ENCODE data around the gene PRM1. TPM values are rescaled to one million over a fixed set of nuclear protein-coding genes. Genes with fewer than 3 reads are reported as not detected.

Gene PRM1
- total and polyA plus RNA-seq, 2 donors = not detected

- H3K4me1 ChIP-seq (ENCODE audit: insufficient read depth) = no peaks in the 10 kb centered on the region
- H3K27ac ChIP-seq (ENCODE audit: low read depth) = no peak overlapping the region
- 71% methylated on average over 5 of the region's 5 CpGs for WGBS
- no peaks in the 10 kb centered on the region for H3K36me3 ChIP-seq (ENCODE audit: insufficient read depth)
- peak overlapping the region; percentile 80 for H3K4me3 ChIP-seq (ENCODE audit: low read depth, low read length)
- DNase-seq (ENCODE audit: extremely low spot score) = no peak
Observed at GRCh38 chr16:11253009-11253994, 27.8 kb downstream of the PRM1 start.

GRCh38 chr16:11252482-11252931 lies 28.6 kb downstream of the PRM1 start:
- no peaks in the 10 kb centered on the region for H3K4me1 ChIP-seq (ENCODE audit: insufficient read depth)
- no peak for DNase-seq (ENCODE audit: extremely low spot score)
- H3K4me3 ChIP-seq (ENCODE audit: low read depth, low read length) = no peak overlapping the region
- 86% methylated on average over 8 of the region's 8 CpGs for WGBS
- H3K36me3 ChIP-seq (ENCODE audit: insufficient read depth) = no peaks in the 10 kb centered on the region
- H3K27ac ChIP-seq (ENCODE audit: low read depth) = no peak overlapping the region

GRCh38 chr16:11251525-11252481 lies 29.3 kb downstream of the PRM1 start:
- Histone ChIP-seq H3K4me3 (ENCODE audit: low read depth, low read length) (no peak overlapping the region), H3K27ac (ENCODE audit: low read depth) (no peak overlapping the region), H3K4me1 (ENCODE audit: insufficient read depth) (no peaks in the 10 kb centered on the region), H3K36me3 (ENCODE audit: insufficient read depth) (no peaks in the 10 kb centered on the region)
- WGBS = 76% methylated on average over 18 of the region's 18 CpGs
- no peak for DNase-seq (ENCODE audit: extremely low spot score)

DNA sequence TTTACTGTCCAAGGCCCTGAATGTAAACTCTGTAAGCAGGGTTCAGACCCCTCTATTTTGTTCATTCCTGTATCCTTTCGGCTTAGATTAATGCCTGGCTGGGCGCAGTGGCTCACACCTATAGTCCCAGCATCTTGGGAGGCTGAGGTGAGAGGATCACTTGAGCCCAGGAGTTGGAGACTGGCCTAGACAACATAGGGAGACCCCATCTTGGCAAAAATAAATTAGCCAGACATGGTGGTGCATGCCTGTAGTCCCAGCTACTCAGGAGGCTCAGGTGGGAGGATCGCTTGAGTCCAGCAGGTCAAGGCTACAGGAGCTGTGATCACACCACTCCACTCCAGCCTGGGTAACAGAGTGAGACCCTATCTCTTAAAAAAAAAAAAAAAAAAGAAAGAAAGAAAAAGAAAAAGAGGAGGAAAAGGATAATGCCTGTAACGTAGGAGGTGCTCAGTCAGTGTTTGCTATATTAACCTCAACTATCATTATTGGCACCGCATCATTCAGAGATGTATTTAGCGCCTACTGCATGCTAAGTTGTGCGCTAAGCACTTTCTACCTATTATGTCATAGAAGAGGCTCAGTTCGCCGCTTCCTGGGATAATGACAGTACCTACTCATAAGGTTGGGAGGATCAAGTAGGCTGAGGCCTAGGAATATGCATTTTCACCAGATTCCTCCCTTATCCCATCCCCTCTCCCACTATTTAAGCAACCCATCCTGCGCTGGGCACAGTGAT lies 30.2 kb downstream of the PRM1 start:
- Histone ChIP-seq H3K27ac (ENCODE audit: low read depth) (no peak overlapping the region), H3K36me3 (ENCODE audit: insufficient read depth) (no peaks in the 10 kb centered on the region), H3K4me3 (ENCODE audit: low read depth, low read length) (no peak overlapping the region), H3K4me1 (ENCODE audit: insufficient read depth) (no peaks in the 10 kb centered on the region)
- 94% methylated on average over 10 of the region's 10 CpGs for WGBS
- DNase-seq (ENCODE audit: extremely low spot score) = no peak

DNA sequence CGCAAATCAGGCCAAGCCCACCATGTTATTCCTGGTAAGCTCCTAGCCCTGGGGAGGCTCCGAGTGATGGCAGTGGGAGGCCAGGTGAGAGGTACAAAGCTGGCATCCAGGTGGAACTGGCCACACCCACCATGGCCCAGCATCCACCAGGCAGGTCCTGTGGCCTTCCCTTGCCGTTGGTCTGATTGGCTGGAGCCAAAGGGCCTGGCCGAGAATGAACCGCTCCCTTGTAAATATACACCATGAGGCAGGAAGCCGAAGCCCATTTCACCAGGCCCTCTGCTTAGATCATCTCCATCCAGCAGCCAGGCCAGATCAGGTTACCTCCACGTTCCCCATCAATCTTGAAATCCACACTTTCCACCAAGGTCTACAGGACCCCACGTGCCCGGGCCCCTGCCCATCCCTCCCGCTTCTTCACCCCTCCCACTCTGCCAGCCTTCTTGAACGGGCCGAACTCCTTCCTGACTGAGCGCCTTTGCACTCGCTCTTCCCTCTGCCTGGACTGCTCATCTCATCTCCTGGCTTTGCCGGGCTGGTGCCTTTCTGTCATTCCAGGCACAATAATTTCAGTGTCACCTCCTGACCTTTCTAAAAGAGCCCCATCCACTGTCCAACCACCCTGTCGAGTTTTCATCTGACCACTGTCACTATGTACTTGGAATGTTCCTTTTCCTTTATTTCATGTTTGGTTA lies 30.9 kb downstream of the PRM1 start:
- DNase-seq (ENCODE audit: extremely low spot score) = no peak
- H3K27ac ChIP-seq (ENCODE audit: low read depth) = no peak overlapping the region
- H3K36me3 ChIP-seq (ENCODE audit: insufficient read depth) = no peaks in the 10 kb centered on the region
- 64% methylated on average over 16 of the region's 16 CpGs for WGBS
- no peak overlapping the region for H3K4me3 ChIP-seq (ENCODE audit: low read depth, low read length)
- no peaks in the 10 kb centered on the region for H3K4me1 ChIP-seq (ENCODE audit: insufficient read depth)

GRCh38 chr16:11249233-11250061 lies 31.7 kb downstream of the PRM1 start:
- no peak for DNase-seq (ENCODE audit: extremely low spot score)
- Histone ChIP-seq H3K4me1 (ENCODE audit: insufficient read depth) (no peaks in the 10 kb centered on the region), H3K4me3 (ENCODE audit: low read depth, low read length) (no peak overlapping the region), H3K36me3 (ENCODE audit: insufficient read depth) (no peaks in the 10 kb centered on the region), H3K27ac (ENCODE audit: low read depth) (no peak overlapping the region)
- 92% methylated on average over 63 of the region's 63 CpGs for WGBS

- Histone ChIP-seq H3K36me3 (ENCODE audit: insufficient read depth) (no peaks in the 10 kb centered on the region), H3K4me1 (ENCODE audit: insufficient read depth) (no peaks in the 10 kb centered on the region), H3K27ac (ENCODE audit: low read depth) (no peak overlapping the region), H3K4me3 (ENCODE audit: low read depth, low read length) (no peak overlapping the region)
- DNase-seq (ENCODE audit: extremely low spot score) = no peak
- 96% methylated on average over 8 of the region's 8 CpGs for WGBS
Observed at GRCh38 chr16:11248133-11248532, 33.0 kb downstream of the PRM1 start.

GRCh38 chr16:11245988-11246387 lies 35.1 kb downstream of the PRM1 start:
- Histone ChIP-seq H3K4me1 (ENCODE audit: insufficient read depth) (no peaks in the 10 kb centered on the region), H3K27ac (ENCODE audit: low read depth) (no peak overlapping the region), H3K4me3 (ENCODE audit: low read depth, low read length) (no peak overlapping the region), H3K36me3 (ENCODE audit: insufficient read depth) (no peaks in the 10 kb centered on the region)
- DNase-seq (ENCODE audit: extremely low spot score) = no peak

- DNase-seq (ENCODE audit: extremely low spot score) = no peak
- no peaks in the 10 kb centered on the region for H3K36me3 ChIP-seq (ENCODE audit: insufficient read depth)
- no peak overlapping the region for H3K4me3 ChIP-seq (ENCODE audit: low read depth, low read length)
- no peak overlapping the region for H3K27ac ChIP-seq (ENCODE audit: low read depth)
- no peaks in the 10 kb centered on the region for H3K4me1 ChIP-seq (ENCODE audit: insufficient read depth)
- WGBS = 83% methylated on average over 5 of the region's 5 CpGs
Observed at GRCh38 chr16:11245222-11245737, 35.9 kb downstream of the PRM1 start.

- H3K4me3 ChIP-seq (ENCODE audit: low read depth, low read length) = no peak overlapping the region
- no peaks in the 10 kb centered on the region for H3K36me3 ChIP-seq (ENCODE audit: insufficient read depth)
- DNase-seq (ENCODE audit: extremely low spot score) = no peak
- no peak overlapping the region for H3K27ac ChIP-seq (ENCODE audit: low read depth)
- H3K4me1 ChIP-seq (ENCODE audit: insufficient read depth) = no peaks in the 10 kb centered on the region
- 83% methylated on average over 12 of the region's 12 CpGs for whole genome bisulfite sequencing
Observed at GRCh38 chr16:11242658-11243057, 38.5 kb downstream of the PRM1 start.

DNA sequence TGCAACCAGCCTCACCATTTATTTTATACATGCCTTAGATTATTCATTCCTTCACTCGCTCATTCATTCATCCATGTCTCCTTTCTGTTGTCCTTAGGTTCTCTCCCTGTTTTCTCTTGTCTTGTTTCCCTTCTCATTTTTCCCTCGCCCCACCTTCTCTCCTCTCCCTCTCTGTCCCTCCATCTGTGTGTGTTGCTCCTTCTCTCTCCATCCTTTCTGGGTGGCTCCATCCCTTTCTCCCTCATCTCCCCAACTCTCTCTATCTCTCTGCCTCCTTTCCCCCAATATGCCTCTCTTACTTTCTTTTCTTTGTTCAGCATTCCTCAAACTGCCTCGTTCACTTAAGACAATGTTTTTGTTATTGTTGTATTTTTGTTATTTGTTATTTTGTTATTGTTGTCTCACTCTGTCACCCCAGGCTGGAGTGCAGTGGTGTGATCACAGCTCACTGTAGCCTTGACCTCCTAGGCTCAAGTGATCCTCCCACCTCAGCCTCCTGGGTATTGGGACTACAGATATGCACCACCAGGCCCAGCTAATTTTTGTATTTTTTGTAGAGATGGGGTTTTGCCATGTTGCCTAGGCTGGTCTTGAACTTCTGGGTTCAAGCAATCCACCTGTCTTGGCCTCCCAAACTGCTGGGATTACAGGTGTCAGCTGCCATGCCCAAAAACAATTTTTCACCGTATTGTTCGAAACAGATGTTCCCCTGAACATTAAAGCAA lies 39.5 kb downstream of the PRM1 start:
- no peak overlapping the region for H3K27ac ChIP-seq (ENCODE audit: low read depth)
- no peak for DNase-seq (ENCODE audit: extremely low spot score)
- H3K4me1 ChIP-seq (ENCODE audit: insufficient read depth) = no peaks in the 10 kb centered on the region
- no peak overlapping the region for H3K4me3 ChIP-seq (ENCODE audit: low read depth, low read length)
- H3K36me3 ChIP-seq (ENCODE audit: insufficient read depth) = no peaks in the 10 kb centered on the region
- WGBS = 92% methylated on average over 5 of the region's 5 CpGs
